IMR-90 (cell line): ENCODE measurements around the gene RRP1. TPM values are rescaled to one million over a fixed set of nuclear protein-coding genes. Genes with fewer than 3 reads are reported as not detected.

Experiments
- ATAC-seq: fragments of 200-7000 bp; cut with Tn5 transposase; 2 replicates; pipeline ENCODE4 v1.9.1; 2020; ENCODE audit warnings: low read depth, mild to moderate bottlenecking, moderate library complexity
- BruUV-seq: library from RNA; stranded (reverse); fragments of 400-500 nt; replicated peaks from 2 replicates; lab custom pipeline; 2021; lab: Mats Ljungman, UMichigan
- CTCF ChIA-PET: fragments of 300-600 bp; formaldehyde crosslinking; extraction: SDS; loops from one replicate; lab custom pipeline; 2021; ENCODE audit warnings: antibody characterized with exemption; lab: Yijun Ruan, JAX
- POLR2A ChIA-PET: fragments of 300-600 bp; sonication (Branson Sonifier 250); formaldehyde crosslinking; loops from one replicate; lab custom pipeline; 2022; ENCODE audit warnings: antibody characterized with exemption; ENCODE audit not compliant: unreplicated experiment; lab: Charles Lee
- DNase-seq: peaks from one replicate; pipeline ENCODE4 v3.0.0; 2013
- H2AFZ ChIP-seq: replicated peaks from 2 replicates; pipeline ENCODE3; 2013; ENCODE audit warnings: low read length, mild to moderate bottlenecking; ENCODE audit not compliant: poor library complexity
- H2AK5ac ChIP-seq: 2 replicates; pipeline ENCODE4 v1.6.1; 2013; ENCODE audit warnings: low read depth, low read length, inconsistent platforms
- H2AK9ac ChIP-seq: replicated peaks from 2 replicates; pipeline ENCODE3; 2013; ENCODE audit warnings: mild to moderate bottlenecking, low read depth, low read length, moderate library complexity; ENCODE audit not compliant: poor library complexity
- H2BK120ac ChIP-seq: 2 replicates; pipeline ENCODE4 v1.6.1; 2013; ENCODE audit warnings: low read depth, low read length, inconsistent platforms
- H2BK15ac ChIP-seq: 3 replicates; pipeline ENCODE4 v1.6.1; 2013; ENCODE audit warnings: low read depth, low read length, inconsistent platforms
- H2BK20ac ChIP-seq: 2 replicates; pipeline ENCODE4 v1.6.1; 2013; ENCODE audit warnings: low read depth, mild to moderate bottlenecking, inconsistent platforms, low read length, moderate library complexity
- H2BK5ac ChIP-seq: 2 replicates; pipeline ENCODE4 v1.6.1; 2013; ENCODE audit warnings: mild to moderate bottlenecking, low read depth, low read length, inconsistent platforms; ENCODE audit not compliant: poor library complexity, severe bottlenecking
- H3K14ac ChIP-seq: replicated peaks from 2 replicates; pipeline ENCODE4 v1.6.1; 2013; ENCODE audit warnings: low read depth, low read length, inconsistent platforms
- H3K18ac ChIP-seq: 2 replicates; pipeline ENCODE4 v1.6.1; 2013; ENCODE audit warnings: low read depth, low read length, control low read depth
- H3K23ac ChIP-seq: 2 replicates; pipeline ENCODE4 v1.6.1; 2013; ENCODE audit warnings: low read depth, low read length, inconsistent platforms
- H3K27ac ChIP-seq: 2 replicates; pipeline ENCODE4 v1.5.1; 2013; ENCODE audit warnings: mild to moderate bottlenecking, control low read depth, low read length; ENCODE audit not compliant: insufficient read depth
- H3K27me3 ChIP-seq: 2 replicates; pipeline ENCODE4 v1.6.1; 2013; ENCODE audit warnings: low read length; ENCODE audit not compliant: control insufficient read depth, insufficient read depth
- H3K36me3 ChIP-seq: 2 replicates; pipeline ENCODE4 v1.6.1; 2013; ENCODE audit warnings: low read length, mixed read lengths; ENCODE audit not compliant: control insufficient read depth, insufficient read depth
- H3K4ac ChIP-seq: 2 replicates; pipeline ENCODE4 v1.6.1; 2013; ENCODE audit warnings: low read depth, low read length, inconsistent platforms
- H3K4me1 ChIP-seq: 2 replicates; pipeline ENCODE4 v1.6.1; 2013; ENCODE audit warnings: low read length, mixed read lengths; ENCODE audit not compliant: control insufficient read depth, insufficient read depth
- H3K4me2 ChIP-seq: 2 replicates; pipeline ENCODE4 v1.6.1; 2013; ENCODE audit warnings: low read depth, mild to moderate bottlenecking, control low read depth, low read length, moderate library complexity
- H3K4me3 ChIP-seq: 2 replicates; pipeline ENCODE4 v1.5.1; 2013; ENCODE audit warnings: low read depth, mild to moderate bottlenecking, control low read depth, low read length, moderate library complexity; ENCODE audit not compliant: insufficient read depth
- H3K56ac ChIP-seq: 2 replicates; pipeline ENCODE4 v1.6.1; 2013; ENCODE audit warnings: low read length, inconsistent platforms; ENCODE audit not compliant: insufficient read depth; ENCODE audit errors: extremely low read depth
- H3K79me1 ChIP-seq, 2 experiments: 2 replicates each; pipeline ENCODE4 v1.6.1; 2013; ENCODE audit warnings: low read length in 2 of 2, inconsistent platforms in 1 of 2, low read depth in 1 of 2
- H3K9ac ChIP-seq: 2 replicates; pipeline ENCODE4 v1.6.1; 2013; ENCODE audit warnings: low read depth, low read length, control low read depth
- H3K9me1 ChIP-seq: 2 replicates; pipeline ENCODE4 v1.6.1; 2013; ENCODE audit warnings: low read length, inconsistent platforms; ENCODE audit not compliant: insufficient read depth
- H3K9me3 ChIP-seq: 2 replicates; pipeline ENCODE4 v1.6.1; 2013; ENCODE audit warnings: low read length; ENCODE audit not compliant: control insufficient read depth, insufficient read depth
- H4K20me1 ChIP-seq: 2 replicates; pipeline ENCODE4 v1.6.1; 2013; ENCODE audit warnings: low read length, inconsistent platforms; ENCODE audit not compliant: insufficient read depth
- H4K5ac ChIP-seq: 2 replicates; pipeline ENCODE4 v1.6.1; 2013; ENCODE audit warnings: mild to moderate bottlenecking, low read depth, low read length, control low read depth
- H4K8ac ChIP-seq, 2 experiments: 2 replicates each; pipeline ENCODE4 v1.6.1; 2013; ENCODE audit warnings: low read depth in 2 of 2, low read length in 2 of 2, control low read depth in 1 of 2, inconsistent platforms in 1 of 2
- H4K91ac ChIP-seq: 2 replicates; pipeline ENCODE4 v1.6.1; 2013; ENCODE audit warnings: low read depth, low read length, inconsistent platforms; ENCODE audit not compliant: insufficient read depth
- BHLHE40 ChIP-seq: fragments of 150-350 bp; IDR thresholded peaks from 2 replicates; pipeline ENCODE4 v1.6.1; 2016; ENCODE audit warnings: mild to moderate bottlenecking, low read depth, low read length
- CEBPB ChIP-seq: IDR thresholded peaks from 2 replicates; pipeline ENCODE4 v1.6.1; 2012; ENCODE audit warnings: low read depth, low read length, improper control_type of control experiment
- CHD1 ChIP-seq: IDR thresholded peaks from 2 replicates; pipeline ENCODE4 v1.6.1; 2012; ENCODE audit warnings: low read depth, low read length, improper control_type of control experiment
- FOS ChIP-seq: fragments of 150-350 bp; IDR thresholded peaks from 2 replicates; pipeline ENCODE4 v1.6.1; 2016; ENCODE audit warnings: low read depth, low read length
- MAFK ChIP-seq: IDR thresholded peaks from 2 replicates; pipeline ENCODE4 v1.6.1; 2012; ENCODE audit warnings: low read depth, low read length, improper control_type of control experiment
- MAZ ChIP-seq: IDR thresholded peaks from 2 replicates; pipeline ENCODE4 v1.6.1; 2012; ENCODE audit warnings: low read depth, mild to moderate bottlenecking, low read length, improper control_type of control experiment, moderate library complexity, borderline replicate concordance
- NFE2L2 ChIP-seq: fragments of 150-350 bp; IDR thresholded peaks from 2 replicates; pipeline ENCODE4 v1.6.1; 2016; ENCODE audit warnings: low read depth, mild to moderate bottlenecking, low read length
- RAD21 ChIP-seq: IDR thresholded peaks from 2 replicates; pipeline ENCODE4 v1.6.1; 2012; ENCODE audit warnings: low read length, improper control_type of control experiment
- RFX5 ChIP-seq: IDR thresholded peaks from 2 replicates; pipeline ENCODE4 v1.8.0; 2012; ENCODE audit warnings: low read depth, mild to moderate bottlenecking, low read length, moderate library complexity
- SMC3 ChIP-seq: fragments of 150-350 bp; IDR thresholded peaks from 2 replicates; pipeline ENCODE4 v1.6.1; 2016; ENCODE audit warnings: low read depth, mild to moderate bottlenecking, antibody characterized with exemption, low read length, moderate library complexity
- WGBS, 2 experiments: methylation state at CpG; one replicate each; pipeline versions ENCODE4 v1.1.5 to v1.1.7; 2013; ENCODE audit warnings: missing lambda C conversion rate in 2 of 2; ENCODE audit not compliant: insufficient read length in 1 of 2; ENCODE audit errors: extremely low coverage in 2 of 2; 5-methylcytosine and 5-hydroxymethylcytosine counted together
- dilution Hi-C: fragments of 300-500 bp; cut with HindIII; formaldehyde crosslinking; loops from one replicate; pipeline ENCODE4 v1.14.3; 2018; ENCODE audit warnings: low sequenced_read_pairs; ENCODE audit not compliant: unreplicated experiment
- in situ Hi-C: fragments of 300-500 bp; cut with MboI; formaldehyde crosslinking; loops from 3 replicates; pipeline ENCODE4 v1.14.3; 2019; ENCODE audit warnings: low sequenced_read_pairs, inconsistent platforms, mixed read lengths
- intact Hi-C: fragments of 100-400 bp; cut with micrococcal nuclease; formaldehyde crosslinking; loops from 2 replicates; pipeline ENCODE4 v1.10.0; 2022
- polyA plus RNA-seq, 3 experiments: library from polyadenylated mRNA; depleted of rRNA; stranded (reverse); fragments of >200 nt; gene quantifications; 2 replicates each; pipeline ENCODE4 v1.2.3, GENCODE V29; 2012; ENCODE audit warnings: low replicate concordance in 1 of 3
- total RNA-seq: library from RNA; depleted of rRNA; stranded (reverse); fragments of >200 nt; gene quantifications from 2 replicates; pipeline ENCODE4 v1.2.3, GENCODE V29; 2012
- TF ChIP-seq, protein P1 (sequence below): fragments of 150-350 bp; IDR thresholded peaks from 2 replicates; pipeline ENCODE4 v1.6.1; 2016; ENCODE audit warnings: low read depth, mild to moderate bottlenecking, low read length, moderate library complexity, borderline replicate concordance
- TF ChIP-seq, protein P2 (sequence below): fragments of 150-350 bp; IDR thresholded peaks from 2 replicates; pipeline ENCODE4 v1.6.1; 2017; ENCODE audit warnings: mild to moderate bottlenecking, antibody characterized with exemption, low read length, low read depth

Gene RRP1
- total and polyA plus RNA-seq, 2 of the 4 experiments (the other 2 are of a cell fraction) = 20.2 to 23.3 TPM

DNA sequence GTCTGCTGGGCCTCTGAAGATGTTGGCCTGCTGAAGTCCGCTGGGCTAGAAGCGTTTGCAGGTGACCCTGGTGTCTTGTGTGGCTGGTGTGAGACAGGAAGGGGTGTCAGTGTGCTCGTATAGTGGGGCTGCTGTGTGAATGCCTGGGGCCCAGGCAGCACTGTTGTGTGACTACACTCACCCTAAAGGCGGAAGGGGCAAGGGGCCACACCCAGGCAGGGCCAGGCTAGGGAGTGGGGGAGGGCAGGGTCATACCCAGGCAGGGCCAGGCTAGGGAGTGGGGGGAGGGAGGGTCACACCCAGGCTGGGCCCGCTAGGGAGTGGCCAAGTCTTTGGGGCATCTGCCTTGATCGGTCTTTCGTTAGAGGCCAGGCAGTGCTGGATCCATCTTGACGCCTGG is 45.4 kb upstream of the RRP1 start:
- Histone ChIP-seq H3K14ac (no peak overlapping the region), H3K27ac (no peak overlapping the region), H3K9me1 (peaks cover 7% of the 10 kb centered on the region; the same call in 1 of the 2 replicates), H3K4me1 (no peaks in the 10 kb centered on the region), H2BK20ac (no peak overlapping the region), H2AFZ (no peak overlapping the region), H3K4me3 (no peak overlapping the region), H2AK5ac (no peak overlapping the region), H3K36me3 (peaks cover 52% of the 10 kb centered on the region), H3K79me1 (peaks cover 14 to 54% of the 10 kb centered on the region in 2 experiments), H2BK15ac (no peak overlapping the region), H3K9me3 (no peaks in the 10 kb centered on the region), H2AK9ac (no peak overlapping the region), H2BK120ac (no peak overlapping the region), H3K9ac (no peak overlapping the region), H3K4ac (no peak overlapping the region), H4K91ac (no peak overlapping the region), H4K5ac (no peak overlapping the region), H2BK5ac (no peak overlapping the region), H3K4me2 (no peak overlapping the region), H3K56ac (no peak overlapping the region), H3K23ac (no peak overlapping the region), H3K27me3 (no peaks in the 10 kb centered on the region), H3K18ac (no peak overlapping the region), H4K20me1 (peaks cover 26% of the 10 kb centered on the region), H4K8ac (no peak overlapping the region)
- DNase-seq = no peak
- no TSS peak for BruUV-seq
- dilution Hi-C loops (no loop called here), intact Hi-C loops (no loop called here), in situ Hi-C loops (no loop called here)
- 100% methylated on average over 1 of the region's 8 CpGs; no CpG with 5 or more reads in 1 of the 2 experiments for WGBS, 2 experiments
- ChIA-PET CTCF (no interaction called here), POLR2A (no interaction called here)
- TF ChIP-seq CEBPB = no peak
- TF ChIP-seq, protein P1, sequence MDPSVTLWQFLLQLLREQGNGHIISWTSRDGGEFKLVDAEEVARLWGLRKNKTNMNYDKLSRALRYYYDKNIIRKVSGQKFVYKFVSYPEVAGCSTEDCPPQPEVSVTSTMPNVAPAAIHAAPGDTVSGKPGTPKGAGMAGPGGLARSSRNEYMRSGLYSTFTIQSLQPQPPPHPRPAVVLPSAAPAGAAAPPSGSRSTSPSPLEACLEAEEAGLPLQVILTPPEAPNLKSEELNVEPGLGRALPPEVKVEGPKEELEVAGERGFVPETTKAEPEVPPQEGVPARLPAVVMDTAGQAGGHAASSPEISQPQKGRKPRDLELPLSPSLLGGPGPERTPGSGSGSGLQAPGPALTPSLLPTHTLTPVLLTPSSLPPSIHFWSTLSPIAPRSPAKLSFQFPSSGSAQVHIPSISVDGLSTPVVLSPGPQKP = no peak
- TF ChIP-seq RAD21 = no peak
- no peak for TF ChIP-seq BHLHE40
- no peak for TF ChIP-seq NFE2L2
- TF ChIP-seq FOS = no peak
- TF ChIP-seq, protein P2, sequence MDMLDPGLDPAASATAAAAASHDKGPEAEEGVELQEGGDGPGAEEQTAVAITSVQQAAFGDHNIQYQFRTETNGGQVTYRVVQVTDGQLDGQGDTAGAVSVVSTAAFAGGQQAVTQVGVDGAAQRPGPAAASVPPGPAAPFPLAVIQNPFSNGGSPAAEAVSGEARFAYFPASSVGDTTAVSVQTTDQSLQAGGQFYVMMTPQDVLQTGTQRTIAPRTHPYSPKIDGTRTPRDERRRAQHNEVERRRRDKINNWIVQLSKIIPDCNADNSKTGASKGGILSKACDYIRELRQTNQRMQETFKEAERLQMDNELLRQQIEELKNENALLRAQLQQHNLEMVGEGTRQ = no peak
- no peak for TF ChIP-seq MAZ
- TF ChIP-seq CHD1 = no peak
- no peak for TF ChIP-seq RFX5
- no peak for TF ChIP-seq SMC3
- no peak for TF ChIP-seq MAFK
- ATAC-seq = no peak
